Karpas-422 (cell line): ENCODE data around the gene ADRB2. TPM values are rescaled to one million over a fixed set of nuclear protein-coding genes. Genes with fewer than 3 reads are reported as not detected.
A peak's percentile ranks its signal among the peaks of the same experiment; 100 is the strongest.

Experiments
- DNase-seq: peaks from one replicate; pipeline ENCODE4 v3.0.0-alpha.2; 2015
- H2AFZ ChIP-seq: fragments of 200-600 bp; sonication (generic); 2 replicates; pipeline ENCODE4 v1.6.1; 2014; ENCODE audit warnings: antibody characterized with exemption, low read length, mixed read lengths
- H3K27ac ChIP-seq: fragments of 200-600 bp; sonication (generic); 2 replicates; pipeline ENCODE4 v1.5.1; 2014; ENCODE audit warnings: mild to moderate bottlenecking, low read length, moderate library complexity
- H3K27me3 ChIP-seq: fragments of 200-600 bp; sonication (generic); 2 replicates; pipeline ENCODE4 v1.6.1; 2014; ENCODE audit warnings: low read length, mixed read lengths
- H3K36me3 ChIP-seq: fragments of 200-600 bp; sonication (generic); 2 replicates; pipeline ENCODE4 v1.6.1; 2014; ENCODE audit warnings: low read length, mixed read lengths; ENCODE audit not compliant: insufficient read depth
- H3K4me1 ChIP-seq: fragments of 200-600 bp; sonication (generic); 2 replicates; pipeline ENCODE4 v1.6.1; 2014; ENCODE audit warnings: mild to moderate bottlenecking, low read length, mixed read lengths
- H3K4me2 ChIP-seq: fragments of 200-600 bp; sonication (generic); 2 replicates; pipeline ENCODE4 v1.6.1; 2014; ENCODE audit warnings: low read length, low read depth, mild to moderate bottlenecking; ENCODE audit not compliant: poor library complexity, severe bottlenecking
- H3K4me3 ChIP-seq: fragments of 200-600 bp; sonication (generic); 2 replicates; pipeline ENCODE4 v1.5.1; 2014; ENCODE audit warnings: mild to moderate bottlenecking, antibody characterized with exemption, low read length, mixed read lengths
- H3K79me2 ChIP-seq: fragments of 200-600 bp; sonication (generic); 2 replicates; pipeline ENCODE4 v1.6.1; 2014; ENCODE audit warnings: mild to moderate bottlenecking, low read length, mixed read lengths
- H3K9ac ChIP-seq: fragments of 200-600 bp; sonication (generic); 2 replicates; pipeline ENCODE4 v1.6.0; 2014; ENCODE audit warnings: low read length
- H3K9me2 ChIP-seq: fragments of 200-600 bp; sonication (generic), shearing (Covaris generic); replicated peaks from 2 replicates; pipeline ENCODE4 v1.6.0; 2014; ENCODE audit warnings: mild to moderate bottlenecking, low read length, moderate library complexity; ENCODE audit not compliant: insufficient read depth
- H3K9me3 ChIP-seq: fragments of 300-700, 200-600 bp; sonication (generic); 2 replicates; pipeline ENCODE4 v1.6.1; 2014; ENCODE audit warnings: low read length, mixed read lengths
- H4K20me1 ChIP-seq: fragments of 200-600 bp; sonication (generic); 2 replicates; pipeline ENCODE4 v1.6.1; 2014; ENCODE audit warnings: mild to moderate bottlenecking, antibody characterized with exemption, low read length, low read depth; ENCODE audit not compliant: insufficient read depth
- total RNA-seq: library from RNA; depleted of rRNA; stranded (reverse); fragments of >200 nt; shearing (Covaris generic); gene quantifications from 2 replicates; pipeline ENCODE4 v1.2.3, GENCODE V29; 2014; ENCODE audit warnings: low replicate concordance

The ADRB2 gene
- total RNA-seq, 1 experiment from 2014 or later = 39.9 TPM

GRCh38 chr5:148790545-148791333 lies 35.7 kb upstream of the ADRB2 start:
- Histone ChIP-seq H3K9ac (no peak overlapping the region), H3K9me2 (no peaks in the 10 kb centered on the region), H3K4me2 (no peak overlapping the region), H3K9me3 (no peaks in the 10 kb centered on the region), H3K79me2 (no peaks in the 10 kb centered on the region), H3K27me3 (no peaks in the 10 kb centered on the region), H3K27ac (no peak overlapping the region), H4K20me1 (no peaks in the 10 kb centered on the region), H2AFZ (no peak overlapping the region), H3K36me3 (no peaks in the 10 kb centered on the region), H3K4me3 (no peak overlapping the region), H3K4me1 (peaks cover 32% of the 10 kb centered on the region)
- DNase-seq = no peak

- H4K20me1 ChIP-seq = no peaks in the 10 kb centered on the region
- H3K27ac ChIP-seq = no peak overlapping the region
- no peak overlapping the region for H3K4me2 ChIP-seq
- no peaks in the 10 kb centered on the region for H3K79me2 ChIP-seq
- no peaks in the 10 kb centered on the region for H3K36me3 ChIP-seq
- no peaks in the 10 kb centered on the region for H3K27me3 ChIP-seq
- no peak overlapping the region for H3K9ac ChIP-seq
- no peak overlapping the region for H2AFZ ChIP-seq
- no peaks in the 10 kb centered on the region for H3K9me3 ChIP-seq
- H3K4me1 ChIP-seq = peaks cover 32% of the 10 kb centered on the region
- no peak for DNase-seq
- no peak overlapping the region for H3K4me3 ChIP-seq
- no peaks in the 10 kb centered on the region for H3K9me2 ChIP-seq
Observed at GRCh38 chr5:148791334-148791667, 35.1 kb upstream of the ADRB2 start.

- Histone ChIP-seq H3K27ac (no peak overlapping the region), H4K20me1 (no peaks in the 10 kb centered on the region), H3K36me3 (no peaks in the 10 kb centered on the region)
Observed at GRCh38 chr5:148791696-148792095, 34.7 kb upstream of the ADRB2 start.

DNA sequence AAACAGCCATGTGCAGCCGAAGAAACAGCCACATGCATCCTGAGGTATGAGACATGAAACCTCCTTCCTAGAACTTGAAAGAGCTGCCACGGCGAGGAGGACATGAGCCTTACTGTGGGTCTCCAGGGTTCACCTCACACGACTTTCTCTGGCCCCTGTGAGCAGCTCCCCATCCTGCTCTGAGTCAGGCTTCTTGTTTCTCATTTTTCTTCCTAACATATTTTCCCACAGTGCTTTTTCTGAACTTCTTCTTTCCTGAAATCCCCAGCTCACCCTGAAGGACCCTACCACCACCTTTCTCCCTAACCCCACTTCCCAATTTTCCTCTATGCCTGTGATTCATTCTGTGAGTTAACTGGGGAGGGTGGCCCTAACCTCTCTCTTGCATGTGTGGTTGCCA lies 33.7 kb upstream of the ADRB2 start:
- Histone ChIP-seq H3K4me3 (no peak overlapping the region), H3K9ac (no peak overlapping the region), H3K9me2 (no peaks in the 10 kb centered on the region), H3K36me3 (no peaks in the 10 kb centered on the region), H4K20me1 (no peaks in the 10 kb centered on the region), H3K27ac (no peak overlapping the region), H3K4me1 (peaks cover 41% of the 10 kb centered on the region), H3K4me2 (peak overlapping the region; percentile 58), H3K79me2 (no peaks in the 10 kb centered on the region), H3K9me3 (no peaks in the 10 kb centered on the region), H2AFZ (no peak overlapping the region), H3K27me3 (no peaks in the 10 kb centered on the region)
- DNase-seq = no peak

More at GRCh38 chr5:148791696-148792095, 34.7 kb upstream of the ADRB2 start:
- no peaks in the 10 kb centered on the region for H3K79me2 ChIP-seq
- no peak overlapping the region for H3K9ac ChIP-seq
- peaks cover 32% of the 10 kb centered on the region for H3K4me1 ChIP-seq
- no peaks in the 10 kb centered on the region for H3K27me3 ChIP-seq
- no peak overlapping the region for H3K4me3 ChIP-seq
- H3K4me2 ChIP-seq = no peak overlapping the region
- H2AFZ ChIP-seq = no peak overlapping the region
- no peaks in the 10 kb centered on the region for H3K9me2 ChIP-seq
- DNase-seq = no peak
- H3K9me3 ChIP-seq = no peaks in the 10 kb centered on the region

- no peaks in the 10 kb centered on the region for H3K79me2 ChIP-seq
- H3K9me2 ChIP-seq = no peaks in the 10 kb centered on the region
- H3K9ac ChIP-seq = no peak overlapping the region
- no peaks in the 10 kb centered on the region for H4K20me1 ChIP-seq
- no peaks in the 10 kb centered on the region for H3K36me3 ChIP-seq
- H3K9me3 ChIP-seq = no peaks in the 10 kb centered on the region
- peak overlapping the region; percentile 74 for H3K27ac ChIP-seq
- H3K27me3 ChIP-seq = no peaks in the 10 kb centered on the region
- no peak for DNase-seq
- H3K4me1 ChIP-seq = peaks cover 42% of the 10 kb centered on the region
- no peak overlapping the region for H3K4me3 ChIP-seq
- 0 out of 2 replicates have a peak overlapping the region, but pooled peaks have one; percentile 11 for H2AFZ ChIP-seq
- H3K4me2 ChIP-seq = peak overlapping the region; percentile 58
Observed at GRCh38 chr5:148793261-148793660, 33.1 kb upstream of the ADRB2 start.

DNA sequence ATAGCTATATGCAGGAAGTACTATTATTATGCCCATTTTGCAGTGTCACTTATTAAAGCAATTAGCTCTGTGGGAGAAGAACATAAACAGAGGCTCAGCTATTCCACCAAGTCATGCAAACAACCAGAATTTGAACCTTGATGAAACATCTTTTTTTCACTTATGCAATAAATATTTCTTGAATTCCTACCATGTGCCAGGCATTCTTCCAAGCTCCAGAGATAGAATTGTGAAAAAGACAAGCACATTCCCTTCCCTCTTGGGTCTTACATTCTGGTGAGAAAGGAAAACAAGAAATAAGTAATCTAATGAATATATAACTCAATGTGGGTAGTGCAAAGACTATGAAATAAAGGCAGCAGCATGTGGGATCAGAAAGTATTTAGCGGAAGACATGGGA lies 32.1 kb upstream of the ADRB2 start:
- H3K36me3 ChIP-seq = no peaks in the 10 kb centered on the region
- H3K27me3 ChIP-seq = no peaks in the 10 kb centered on the region
- H3K27ac ChIP-seq = peak overlapping the region; percentile 74
- no peaks in the 10 kb centered on the region for H4K20me1 ChIP-seq
- peak overlapping the region; percentile 29 for H3K9ac ChIP-seq
- H3K4me2 ChIP-seq = peak overlapping the region; percentile 58
- peak overlapping the region; percentile 39 for H3K4me3 ChIP-seq
- H3K9me3 ChIP-seq = no peaks in the 10 kb centered on the region
- peak; percentile 53 for DNase-seq
- H3K4me1 ChIP-seq = peaks cover 42% of the 10 kb centered on the region
- no peaks in the 10 kb centered on the region for H3K79me2 ChIP-seq
- no peaks in the 10 kb centered on the region for H3K9me2 ChIP-seq
- peak overlapping the region; percentile 69; the same call in 1 of the 2 replicates for H2AFZ ChIP-seq

- Histone ChIP-seq H3K4me3 (peak overlapping the region; percentile 39), H3K79me2 (no peaks in the 10 kb centered on the region), H3K36me3 (no peaks in the 10 kb centered on the region), H3K4me1 (peaks cover 45% of the 10 kb centered on the region), H3K27ac (peak overlapping the region; percentile 74), H3K9me3 (no peaks in the 10 kb centered on the region), H3K9ac (peak overlapping the region; percentile 29), H3K27me3 (no peaks in the 10 kb centered on the region), H3K4me2 (peak overlapping the region; percentile 58), H4K20me1 (no peaks in the 10 kb centered on the region), H2AFZ (peak overlapping the region; percentile 69), H3K9me2 (no peaks in the 10 kb centered on the region)
- peak; percentile 79 for DNase-seq
Observed at GRCh38 chr5:148794729-148795561, 31.5 kb upstream of the ADRB2 start.

- no peaks in the 10 kb centered on the region for H4K20me1 ChIP-seq
- H3K36me3 ChIP-seq = no peaks in the 10 kb centered on the region
- no peak overlapping the region for H3K4me3 ChIP-seq
- H3K27me3 ChIP-seq = no peaks in the 10 kb centered on the region
- no peaks in the 10 kb centered on the region for H3K79me2 ChIP-seq
- no peak overlapping the region for H3K27ac ChIP-seq
- no peak overlapping the region for H3K4me2 ChIP-seq
- no peak overlapping the region for H3K9ac ChIP-seq
- DNase-seq = no peak
- peaks cover 54% of the 10 kb centered on the region for H3K4me1 ChIP-seq
- H3K9me2 ChIP-seq = no peaks in the 10 kb centered on the region
- H2AFZ ChIP-seq = peak overlapping the region; percentile 17; the same call in 1 of the 2 replicates
- H3K9me3 ChIP-seq = no peaks in the 10 kb centered on the region
Observed at GRCh38 chr5:148796936-148797335, 29.5 kb upstream of the ADRB2 start.
